HG03060 (cell line): ENCODE results near the gene GLE1.
"Not testable (repeated sequence)": the region's sequence is repeated elsewhere in the genome, so short reads cannot be mapped to it uniquely, and the experiment has no call there.

Experiments used
- ATAC-seq: cut with Tn5 transposase; IDR thresholded peaks from one replicate; pipeline ENCODE4 v1.9.1; 2021; ENCODE audit warnings: low read depth, moderate number of reproducible peaks; ENCODE audit not compliant: unreplicated experiment

GLE1 gene

GRCh38 chr9:128586934-128587333, 82.4 kb downstream of the GLE1 start:
- not testable (repeated sequence) for ATAC-seq

- no peak for ATAC-seq
Measured at GRCh38 chr9:128587453-128587852, 82.9 kb downstream of the GLE1 start.

GRCh38 chr9:128588581-128589233, 84.2 kb downstream of the GLE1 start:
- ATAC-seq: no peak
